WERI-Rb-1 (cell line): ENCODE data around the gene LCN1.

Source experiments
- DNase-seq: peaks from one replicate; pipeline ENCODE4 v3.0.0-alpha.2; 2020
- H3K27ac ChIP-seq: fragments of 250-450 bp; sonication (Bioruptor Pico); 2 replicates; pipeline ENCODE4 v1.5.1; 2020; ENCODE audit warnings: mild to moderate bottlenecking, moderate library complexity
- H3K27me3 ChIP-seq: fragments of 250-450 bp; sonication (Bioruptor Pico); 2 replicates; pipeline ENCODE4 v1.5.1; 2021; ENCODE audit warnings: mild to moderate bottlenecking, low read depth, moderate library complexity; ENCODE audit not compliant: insufficient read depth, severe bottlenecking
- H3K36me3 ChIP-seq: fragments of 250-450 bp; sonication (Bioruptor Pico); 2 replicates; pipeline ENCODE4 v1.5.1; 2020; ENCODE audit warnings: mild to moderate bottlenecking, moderate library complexity
- H3K4me3 ChIP-seq: 2 replicates; pipeline ENCODE4 v1.5.1; 2011; ENCODE audit warnings: low read depth, mild to moderate bottlenecking, control low read depth, low read length
- H3K9me3 ChIP-seq: fragments of 250-450 bp; sonication (Bioruptor Pico); 2 replicates; pipeline ENCODE4 v1.5.1; 2021; ENCODE audit warnings: mild to moderate bottlenecking, moderate library complexity; ENCODE audit not compliant: severe bottlenecking
- TF ChIP-seq, protein P1 (sequence below): IDR thresholded peaks from 2 replicates; pipeline ENCODE4 v1.5.1; 2011; ENCODE audit warnings: low read depth, mild to moderate bottlenecking, control low read depth, inconsistent platforms, low read length

The LCN1 gene

DNA sequence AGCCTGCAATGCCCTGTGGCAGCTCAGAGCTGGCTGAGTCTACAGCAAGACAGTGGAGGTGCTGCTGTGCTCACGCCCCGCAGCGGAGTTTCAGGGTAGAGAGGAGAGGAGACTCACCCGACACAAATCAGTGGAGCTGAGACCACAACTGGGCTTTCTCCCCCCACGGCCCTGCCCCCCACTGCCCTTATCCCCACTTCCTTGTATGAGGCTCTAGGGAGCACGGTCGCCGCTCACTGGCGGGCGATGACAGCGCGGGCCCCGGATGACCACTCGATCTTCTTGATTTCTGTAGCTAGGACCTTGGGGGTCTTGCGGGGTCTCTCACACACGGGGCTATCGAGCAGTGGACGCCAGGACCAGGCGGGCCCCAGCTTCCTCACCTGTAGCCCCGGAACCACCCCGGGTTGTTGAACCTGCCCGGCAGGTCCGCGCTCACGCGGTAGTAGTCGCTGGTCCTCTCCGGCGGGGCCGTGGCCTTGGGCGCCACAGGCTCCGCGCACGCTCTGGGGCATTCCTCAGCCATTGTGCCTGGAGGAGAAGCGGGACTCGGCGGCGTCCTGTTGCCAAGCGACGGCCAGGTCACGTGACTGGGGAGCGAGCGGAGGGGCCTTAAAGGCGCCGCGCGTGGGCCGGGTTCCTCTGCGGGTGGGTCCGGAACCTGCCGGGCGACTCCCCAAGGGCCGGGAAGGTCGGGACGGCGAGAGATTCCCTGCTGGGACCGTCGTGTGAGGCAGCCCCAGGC lies 21.7 kb upstream of the LCN1 start:
- peak overlapping the region; percentile 94 for H3K4me3 ChIP-seq
- peaks cover 40% of the 10 kb centered on the region for H3K36me3 ChIP-seq
- no peaks in the 10 kb centered on the region for H3K9me3 ChIP-seq
- peak; percentile 95 for DNase-seq
- peak overlapping the region; percentile 94 for H3K27ac ChIP-seq
- H3K27me3 ChIP-seq = no peaks in the 10 kb centered on the region
- TF ChIP-seq, protein P1, sequence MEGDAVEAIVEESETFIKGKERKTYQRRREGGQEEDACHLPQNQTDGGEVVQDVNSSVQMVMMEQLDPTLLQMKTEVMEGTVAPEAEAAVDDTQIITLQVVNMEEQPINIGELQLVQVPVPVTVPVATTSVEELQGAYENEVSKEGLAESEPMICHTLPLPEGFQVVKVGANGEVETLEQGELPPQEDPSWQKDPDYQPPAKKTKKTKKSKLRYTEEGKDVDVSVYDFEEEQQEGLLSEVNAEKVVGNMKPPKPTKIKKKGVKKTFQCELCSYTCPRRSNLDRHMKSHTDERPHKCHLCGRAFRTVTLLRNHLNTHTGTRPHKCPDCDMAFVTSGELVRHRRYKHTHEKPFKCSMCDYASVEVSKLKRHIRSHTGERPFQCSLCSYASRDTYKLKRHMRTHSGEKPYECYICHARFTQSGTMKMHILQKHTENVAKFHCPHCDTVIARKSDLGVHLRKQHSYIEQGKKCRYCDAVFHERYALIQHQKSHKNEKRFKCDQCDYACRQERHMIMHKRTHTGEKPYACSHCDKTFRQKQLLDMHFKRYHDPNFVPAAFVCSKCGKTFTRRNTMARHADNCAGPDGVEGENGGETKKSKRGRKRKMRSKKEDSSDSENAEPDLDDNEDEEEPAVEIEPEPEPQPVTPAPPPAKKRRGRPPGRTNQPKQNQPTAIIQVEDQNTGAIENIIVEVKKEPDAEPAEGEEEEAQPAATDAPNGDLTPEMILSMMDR = no peak

DNA sequence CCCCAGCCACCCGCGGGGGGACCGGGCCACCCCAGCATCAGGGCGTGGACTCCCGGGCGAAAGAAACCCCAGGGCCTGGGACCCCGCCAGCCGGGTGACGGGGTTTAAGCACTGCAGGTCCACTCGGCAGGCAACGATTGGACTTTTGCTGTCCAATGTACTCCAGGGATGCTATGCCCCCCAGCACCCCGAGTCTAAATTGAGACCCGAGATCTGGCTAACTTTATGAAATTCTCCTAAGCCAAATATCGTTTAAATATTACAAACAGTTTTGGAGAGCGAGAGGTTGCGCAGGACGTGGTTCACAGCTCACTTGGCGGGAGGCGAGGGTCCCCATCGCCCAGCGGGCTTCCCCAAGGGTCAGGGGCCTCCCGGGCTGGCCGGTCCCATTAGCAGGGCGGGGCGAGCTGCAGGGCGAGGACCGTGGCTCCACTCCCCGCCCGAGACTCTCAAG lies 21.1 kb upstream of the LCN1 start:
- H3K27ac ChIP-seq = peak overlapping the region; percentile 94
- TF ChIP-seq, protein P1 = no peak

DNA sequence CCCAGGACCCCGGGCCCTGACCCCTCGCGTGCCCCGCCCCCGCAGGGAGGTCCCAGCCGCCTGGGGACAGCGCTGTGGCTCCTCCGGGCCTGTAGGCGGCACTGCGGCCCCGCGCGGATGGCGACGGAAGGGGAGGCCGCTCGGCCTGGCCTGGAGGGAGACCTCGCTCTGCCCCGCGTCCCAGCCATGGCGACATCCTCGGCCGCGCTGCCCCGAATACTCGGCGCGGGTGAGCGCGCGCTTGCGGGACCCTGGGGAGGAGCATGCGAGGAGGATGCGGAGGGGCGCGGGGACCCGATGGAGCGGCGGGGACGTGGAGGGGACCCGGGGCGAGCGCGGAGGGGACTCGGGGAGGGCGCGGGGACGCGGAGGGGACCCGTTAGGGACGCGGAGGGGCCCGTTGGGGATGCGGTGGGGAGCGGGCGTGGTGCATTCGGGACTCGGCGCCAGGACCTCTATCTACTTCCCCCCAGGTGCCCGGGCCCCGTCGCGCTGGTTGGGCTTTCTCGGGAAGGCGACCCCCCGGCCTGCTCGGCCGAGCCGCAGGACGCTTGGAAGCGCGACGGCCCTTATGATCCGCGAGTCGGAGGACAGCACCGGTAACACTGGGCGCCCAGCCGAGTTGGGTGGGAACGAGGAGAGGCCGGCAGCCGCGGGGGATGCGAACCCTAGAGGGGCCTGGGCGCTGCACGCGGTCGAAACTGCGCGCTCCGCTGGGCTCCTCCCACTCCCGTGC lies 20.5 kb upstream of the LCN1 start, which contains the start of gene MRPS2:
Gene MRPS2, plus strand, starts transcription at position 158 of the 736 bp plus-strand sequence. Its CDS starts 29 bp downstream, at position 187.
- Histone ChIP-seq H3K27me3 (no peaks in the 10 kb centered on the region), H3K4me3 (peak within 1 kb of the TSS; percentile 94), H3K27ac (peak within 1 kb of the TSS; percentile 94), H3K9me3 (no peaks in the 10 kb centered on the region), H3K36me3 (peaks cover 49% of the 10 kb centered on the region)
- TF ChIP-seq, protein P1 = peak; percentile 93
- peak; percentile 89 for DNase-seq

More for the DNA sequence above, 21.1 kb upstream of the LCN1 start:
- H3K36me3 ChIP-seq = peaks cover 45% of the 10 kb centered on the region
- H3K27me3 ChIP-seq = no peaks in the 10 kb centered on the region
- DNase-seq = no peak
- no peaks in the 10 kb centered on the region for H3K9me3 ChIP-seq
- H3K4me3 ChIP-seq = peak overlapping the region; percentile 94

DNA sequence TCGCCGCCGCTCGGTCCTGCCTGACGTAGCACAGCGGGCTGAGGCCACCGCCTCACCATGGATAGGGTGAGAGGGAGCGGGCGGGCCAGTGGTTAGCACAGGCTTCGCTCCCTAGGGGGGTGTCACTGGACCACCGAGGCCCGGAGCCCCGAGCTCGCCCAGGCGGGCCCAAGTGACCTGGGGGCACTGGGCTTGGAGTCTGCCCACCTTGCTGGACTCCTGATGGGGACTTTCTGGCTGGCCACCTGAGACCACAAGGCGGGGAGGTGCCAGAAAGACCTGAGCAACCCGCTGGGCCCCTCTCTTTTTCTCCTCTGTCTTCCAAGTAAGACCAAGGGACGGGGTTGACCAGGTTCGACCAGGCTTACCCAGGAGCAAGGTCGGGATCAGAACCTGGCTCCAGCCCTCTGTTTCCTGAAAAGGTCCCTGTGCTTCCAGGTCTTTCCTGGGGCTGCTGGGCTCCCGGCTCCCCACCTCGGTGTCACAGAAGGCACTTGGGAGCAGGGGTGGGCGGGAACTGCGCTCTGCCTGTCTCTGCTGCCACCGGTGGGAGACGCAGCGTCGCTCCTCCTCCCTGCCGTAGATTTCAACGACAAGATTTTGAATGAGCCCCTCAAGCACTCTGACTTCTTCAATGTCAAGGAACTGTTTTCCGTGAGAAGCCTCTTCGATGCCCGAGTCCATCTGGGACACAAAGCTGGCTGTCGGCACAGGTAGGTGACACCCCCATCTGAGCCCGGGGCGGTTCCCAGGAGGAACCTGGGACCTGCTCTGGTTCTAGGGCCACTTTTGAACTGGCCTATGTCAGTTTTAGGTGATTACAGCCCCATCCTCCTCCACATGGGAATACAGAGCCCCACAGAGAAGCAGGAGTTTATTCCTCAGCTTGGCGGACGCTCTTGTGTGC lies 19.7 kb upstream of the LCN1 start:
- DNase-seq = no peak
- Histone ChIP-seq H3K27ac (peak overlapping the region; percentile 94), H3K9me3 (no peaks in the 10 kb centered on the region)

More for the DNA sequence above, 19.7 kb upstream of the LCN1 start:
- TF ChIP-seq, protein P1 = no peak
- Histone ChIP-seq H3K27me3 (no peaks in the 10 kb centered on the region), H3K36me3 (peaks cover 51% of the 10 kb centered on the region), H3K4me3 (peak overlapping the region; percentile 94)
